HG02798 (cell line): Measurements from ENCODE around the gene SDHD.
"Not testable (repeated sequence)": the region's sequence is repeated elsewhere in the genome, so short reads cannot be mapped to it uniquely, and the experiment has no call there.

Experiments
- ATAC-seq: cut with Tn5 transposase; IDR thresholded peaks from one replicate; pipeline ENCODE4 v1.9.1; 2021; ENCODE audit warnings: mild to moderate bottlenecking; ENCODE audit not compliant: unreplicated experiment, poor library complexity

Gene SDHD

DNA sequence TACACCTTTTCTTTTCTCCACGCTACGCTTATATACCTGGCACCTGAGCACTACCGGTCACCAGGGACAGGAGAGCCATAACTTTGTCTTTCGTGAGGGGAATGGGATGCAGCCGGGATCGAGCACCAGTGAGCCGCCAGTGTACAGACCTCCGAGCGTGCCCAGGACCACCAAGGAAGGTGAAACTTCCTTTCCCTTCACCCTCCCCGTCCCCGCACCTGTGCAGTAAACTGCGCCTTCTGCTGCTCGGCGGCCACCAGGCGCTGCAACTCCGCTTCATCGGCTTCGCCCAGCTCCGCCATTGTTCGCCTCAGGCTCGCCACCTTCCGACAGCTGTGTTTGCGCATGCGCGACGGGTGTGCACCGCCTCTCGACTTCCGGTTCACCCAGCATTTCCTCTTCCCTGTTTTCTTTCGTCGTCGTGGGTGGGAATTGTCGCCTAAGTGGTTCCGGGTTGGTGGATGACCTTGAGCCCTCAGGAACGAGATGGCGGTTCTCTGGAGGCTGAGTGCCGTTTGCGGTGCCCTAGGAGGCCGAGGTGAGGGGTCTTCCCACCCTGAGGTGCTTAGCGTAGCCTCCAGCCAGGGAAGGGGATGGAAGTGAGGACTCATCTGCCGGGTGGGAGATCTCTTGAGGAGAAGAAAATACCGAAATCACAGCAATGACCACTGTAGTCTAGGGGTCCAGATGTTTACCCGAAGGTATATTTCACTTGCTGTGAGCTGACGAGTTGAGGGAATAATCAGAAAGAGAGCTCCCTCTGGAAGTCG lies at the start of gene SDHD, which contains the start of gene TIMM8B:
TSS of gene SDHD (plus strand) at position 452 of the 770 bp plus-strand sequence. CDS start at position 487, 35 bp downstream.
TSS of gene TIMM8B (minus strand) at position 335 of the 770 bp plus-strand sequence. CDS start at position 302, 33 bp downstream.
- peak; percentile 95 for ATAC-seq

DNA sequence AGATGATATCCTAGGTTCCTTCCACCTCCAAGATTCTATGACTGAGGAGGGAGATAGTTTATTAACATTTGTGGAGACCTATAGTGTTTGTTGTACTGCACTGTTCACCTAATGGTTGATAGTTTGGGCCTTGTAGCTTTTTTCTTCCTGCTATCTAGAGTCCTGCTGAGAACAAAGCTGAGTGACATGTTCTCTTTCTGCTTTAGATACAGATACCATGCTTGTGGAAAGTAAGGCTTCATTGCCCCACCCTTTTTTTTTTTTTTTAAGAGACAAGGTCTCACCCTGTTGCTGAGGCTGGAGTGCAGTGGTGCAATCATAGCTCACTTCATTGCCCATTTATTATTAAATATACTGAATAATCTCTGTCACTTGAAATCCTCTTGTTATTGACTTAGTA lies 49.1 kb upstream of the SDHD start:
- no peak for ATAC-seq

DNA sequence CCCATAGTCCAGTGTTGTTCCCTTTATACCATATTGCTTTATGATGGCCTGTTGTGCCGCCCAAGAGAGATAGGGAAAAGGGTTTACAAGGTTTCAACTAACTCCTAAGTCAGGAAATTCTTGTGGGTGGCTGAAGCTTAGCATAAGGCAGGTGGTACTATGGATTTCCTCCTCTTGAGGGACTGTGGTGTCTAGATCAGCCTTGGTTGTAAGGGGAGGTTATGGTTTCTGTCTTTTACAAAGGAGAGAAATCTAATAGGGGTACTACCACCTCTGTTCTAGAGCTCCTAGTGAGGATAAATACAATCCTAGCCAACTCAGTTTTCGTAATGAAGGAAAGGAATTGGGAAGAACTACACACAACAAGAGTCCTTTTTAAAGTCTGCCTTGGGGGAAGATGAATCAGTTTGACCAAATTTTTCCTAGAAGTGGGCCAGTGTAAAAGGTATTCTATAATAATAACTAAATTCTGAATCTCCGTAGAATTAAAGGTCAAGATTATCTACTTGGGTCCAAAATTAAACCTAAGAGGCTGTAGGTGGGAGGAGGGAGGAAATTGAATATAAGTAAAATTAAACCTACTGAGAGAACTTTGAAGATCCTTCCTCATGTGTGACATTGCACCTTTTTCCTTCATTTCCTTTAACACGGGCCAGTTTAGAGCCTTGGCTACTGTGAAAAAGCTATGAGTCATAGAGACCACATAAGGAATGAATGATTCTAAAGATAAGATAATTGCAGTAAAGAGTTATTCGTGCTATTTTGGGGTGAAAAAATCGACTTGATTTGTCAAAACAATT lies 44.3 kb upstream of the SDHD start:
- no peak for ATAC-seq

DNA sequence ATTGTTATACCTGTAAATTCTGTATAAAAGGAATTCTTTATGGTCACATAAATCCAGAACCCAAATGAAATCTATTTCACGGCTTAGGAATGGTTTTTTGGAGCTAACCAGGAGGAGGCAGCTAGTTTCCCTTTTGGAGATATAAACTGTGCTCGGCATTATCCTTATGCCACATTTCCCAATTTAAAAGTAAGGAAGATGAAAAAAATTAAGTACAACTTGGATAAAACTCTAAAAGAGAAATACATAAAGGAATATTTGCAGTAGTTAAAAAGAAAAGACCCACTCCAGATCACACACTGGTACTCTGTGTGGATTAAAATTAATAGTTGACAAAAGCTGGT lies 43.7 kb upstream of the SDHD start:
- no peak for ATAC-seq

DNA sequence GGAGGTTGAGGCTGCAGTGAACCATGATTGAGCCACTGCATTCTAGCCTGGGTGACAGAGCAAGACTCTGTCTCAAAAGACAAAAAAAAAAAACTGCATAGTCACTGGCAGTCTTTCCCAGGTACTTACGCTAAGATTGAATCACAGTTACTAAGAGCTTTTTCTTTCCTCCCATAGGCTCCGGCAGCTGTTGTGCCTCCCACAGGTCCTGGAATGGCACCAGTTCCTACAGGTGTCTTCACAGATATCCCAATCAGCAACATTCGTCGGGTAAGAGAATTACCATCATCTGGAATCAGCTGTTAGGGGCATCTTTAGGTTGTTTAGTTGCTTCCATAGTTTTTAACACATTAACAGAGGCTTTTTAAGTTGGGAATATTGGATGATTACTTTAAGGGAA lies 41.7 kb upstream of the SDHD start:
- no peak for ATAC-seq

DNA sequence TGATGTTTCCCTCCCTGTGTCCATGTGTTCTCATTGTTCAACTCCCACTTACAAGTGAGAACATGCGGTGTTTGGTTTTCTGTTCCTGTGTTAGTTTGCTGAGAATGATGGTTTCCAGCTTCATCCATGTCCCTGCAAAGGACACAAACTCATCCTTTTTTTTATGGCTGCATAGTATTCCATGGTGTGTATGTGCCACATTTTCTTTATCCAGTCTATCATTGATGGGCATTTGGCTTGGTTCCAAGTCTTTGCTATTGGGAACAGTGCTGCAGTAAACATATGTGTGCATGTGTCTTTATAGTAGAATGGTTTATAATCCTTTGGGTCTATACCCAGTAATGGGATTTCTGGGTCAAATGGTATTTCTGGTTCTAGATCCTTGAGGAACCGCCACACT lies 40.0 kb upstream of the SDHD start:
- ATAC-seq, result not testable (repeated sequence)

DNA sequence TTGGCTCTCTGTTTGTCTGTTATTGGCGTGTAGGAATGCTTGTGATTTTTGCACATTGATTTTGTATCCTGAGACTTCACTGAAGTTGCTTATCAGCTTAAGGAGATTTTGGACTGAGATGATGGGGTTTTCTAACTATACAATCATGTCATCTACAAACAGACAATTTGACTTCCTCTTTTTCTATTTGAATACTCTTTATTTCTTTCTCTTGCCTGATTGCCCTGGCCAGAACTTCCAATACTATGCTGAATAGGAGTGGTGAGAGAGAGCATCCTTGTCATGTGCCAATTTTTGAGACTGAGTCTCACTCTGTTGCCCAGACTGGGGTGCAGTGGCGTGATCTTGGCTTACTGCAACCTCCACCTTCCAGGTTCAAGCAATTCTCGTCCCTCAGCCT lies 38.4 kb upstream of the SDHD start:
- not testable (repeated sequence) for ATAC-seq

DNA sequence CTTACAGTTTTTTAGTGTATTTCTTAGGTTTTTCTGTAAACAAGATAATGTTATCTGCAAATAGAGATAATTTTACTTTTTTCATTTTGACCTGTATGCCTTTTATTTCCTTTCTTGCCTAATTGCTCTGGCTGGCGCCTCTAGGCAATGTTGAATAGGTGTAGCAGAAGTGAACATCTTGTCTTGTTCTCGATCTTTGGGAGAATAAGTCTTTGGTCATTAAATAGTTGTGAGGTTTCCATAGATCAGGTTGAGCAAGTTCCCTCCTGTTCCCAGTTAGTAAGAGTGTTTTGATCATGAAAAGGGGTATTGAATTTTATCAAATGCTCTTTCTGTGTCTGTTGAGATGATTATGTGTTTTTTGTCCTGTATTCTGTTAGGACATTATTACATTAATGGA lies 36.9 kb upstream of the SDHD start:
- no peak for ATAC-seq

DNA sequence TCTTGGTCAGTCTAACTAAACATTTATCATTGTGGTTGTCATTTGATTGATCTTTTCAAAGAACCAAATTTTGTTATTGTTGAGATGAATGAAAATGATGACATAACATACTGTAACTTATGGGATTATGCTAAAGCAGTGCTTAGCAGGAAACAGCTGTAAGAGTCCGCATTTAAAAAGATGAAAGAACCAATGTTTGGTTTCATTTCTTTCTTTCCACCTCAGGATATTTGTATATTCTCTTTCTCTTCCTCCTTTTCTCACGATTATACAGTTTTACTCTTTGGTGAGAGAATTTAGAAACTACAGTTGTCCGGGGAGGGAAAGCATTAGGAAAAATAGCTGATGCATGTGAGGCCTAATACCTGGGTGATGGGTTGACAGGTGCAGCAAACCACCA lies 36.0 kb upstream of the SDHD start:
- peak; percentile 83 for ATAC-seq

DNA sequence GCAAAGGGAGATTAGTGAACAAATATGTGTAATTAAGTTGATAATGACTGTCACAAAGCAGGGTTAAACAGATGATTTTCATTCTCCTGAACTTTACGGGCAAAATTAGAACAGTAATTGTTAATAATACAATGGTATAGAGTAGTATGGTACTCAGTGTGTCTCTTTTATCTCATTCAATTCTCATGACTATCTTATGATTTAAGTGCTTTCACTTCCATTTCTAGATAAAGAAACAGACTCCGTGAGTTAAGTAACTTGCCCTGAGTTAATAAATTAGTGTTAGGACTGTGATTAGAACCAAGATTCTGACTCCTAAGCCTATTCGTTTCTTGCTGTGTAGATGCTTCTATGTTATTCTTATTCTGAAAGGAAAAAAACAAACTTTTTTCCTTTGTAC lies 34.9 kb upstream of the SDHD start:
- peak; percentile 41 for ATAC-seq

DNA sequence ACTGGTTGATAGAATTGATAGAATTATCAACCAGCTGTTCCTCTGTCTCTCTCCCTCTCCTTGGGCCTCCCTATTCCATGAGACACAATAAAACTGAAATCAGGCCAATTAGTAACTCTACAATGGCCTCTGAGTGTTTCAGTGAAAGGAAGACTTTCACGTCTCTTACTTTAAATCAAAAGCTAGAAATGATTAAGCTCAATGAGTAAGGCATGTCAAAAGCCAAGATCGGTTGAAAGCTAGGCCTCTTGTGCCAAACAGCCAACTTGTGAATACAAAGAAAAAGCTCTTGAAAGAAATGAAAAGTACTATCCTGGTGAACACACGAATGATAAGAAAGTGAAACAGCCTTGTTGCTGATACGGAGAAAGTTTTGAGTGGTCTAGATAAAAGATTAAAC lies 29.5 kb upstream of the SDHD start:
- no peak for ATAC-seq

DNA sequence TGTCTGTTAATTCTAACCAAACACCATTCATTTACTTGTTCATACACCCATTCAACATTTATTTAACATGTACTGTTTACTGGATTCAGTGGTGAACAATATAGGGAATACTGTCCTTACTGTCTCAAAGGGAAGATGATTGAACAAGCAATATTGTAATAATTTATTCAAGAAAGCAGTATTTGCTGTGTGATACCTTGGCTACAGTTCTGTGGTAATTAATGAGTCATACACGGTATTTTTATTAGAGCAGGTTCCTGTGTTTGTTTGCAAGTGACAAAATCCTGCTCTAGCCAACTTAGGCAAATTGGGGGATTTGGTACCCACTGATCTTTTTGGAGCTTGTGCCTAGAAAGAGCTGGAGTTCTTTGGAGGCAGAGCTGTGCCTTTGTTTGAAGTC lies 28.6 kb upstream of the SDHD start:
- no peak for ATAC-seq

DNA sequence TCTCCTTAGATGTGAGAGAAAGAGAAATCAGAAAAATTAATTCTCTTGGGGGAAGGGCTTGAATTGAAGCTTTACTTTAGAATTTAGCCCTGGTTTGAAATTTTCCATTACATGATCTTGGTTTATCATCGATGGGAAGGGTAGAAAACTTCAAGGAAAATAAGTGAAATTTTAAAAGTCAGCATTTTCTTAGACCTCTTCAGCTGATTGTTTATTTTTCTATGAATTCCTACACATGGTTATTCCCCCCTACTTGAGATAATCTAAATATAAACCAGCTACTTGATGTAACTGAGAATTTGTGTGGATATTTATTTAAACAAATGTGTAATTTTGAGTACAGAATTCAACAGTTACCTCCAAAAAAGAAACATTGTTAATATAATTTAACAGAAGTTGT lies 23.8 kb upstream of the SDHD start:
- ATAC-seq, result no peak

DNA sequence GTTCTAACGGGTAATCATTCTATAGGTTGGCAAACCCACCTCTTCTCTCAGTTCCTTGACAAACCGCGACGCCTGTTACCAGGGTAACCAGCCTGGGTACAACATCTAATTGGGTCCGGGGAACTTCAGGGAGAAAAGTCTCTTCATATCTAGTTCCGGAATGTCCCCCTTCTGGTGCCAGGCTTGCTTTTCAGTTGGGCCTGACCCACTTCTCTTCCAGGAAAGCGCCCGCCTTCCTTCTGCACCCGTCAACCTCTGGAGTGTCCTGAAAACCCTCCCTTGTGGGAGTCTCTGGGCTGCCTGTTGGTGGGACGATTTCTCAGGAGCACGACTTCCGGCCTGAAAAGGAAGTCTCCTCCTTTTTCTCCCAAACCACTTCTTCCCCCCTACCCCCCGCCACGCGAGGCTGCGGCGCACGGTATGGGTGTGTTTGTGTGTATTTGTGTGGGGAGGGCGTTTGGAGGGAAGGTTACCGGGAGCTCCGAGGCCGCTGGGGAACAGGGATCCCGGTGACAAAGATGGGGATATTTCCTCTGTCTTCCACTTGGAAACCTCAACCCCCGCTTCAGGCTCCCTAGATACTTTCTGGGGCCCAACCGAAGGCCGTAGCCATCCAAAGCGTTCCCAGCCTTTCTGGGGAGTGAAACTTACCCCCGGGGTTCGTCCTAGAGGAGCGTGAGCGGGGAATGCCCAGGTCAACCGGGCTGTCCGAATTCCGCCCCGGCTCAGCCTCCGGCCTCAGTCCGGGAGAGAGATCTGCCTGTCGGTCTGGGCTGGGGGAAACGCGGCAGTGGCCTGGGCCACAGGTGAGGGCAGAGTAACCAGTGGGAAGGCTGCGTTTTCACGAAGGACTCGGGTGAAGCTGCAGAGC lies 12.5 kb upstream of the SDHD start, which contains the start of the genes NKAPD1 and PIH1D2:
TSS of gene NKAPD1 (plus strand) at position 359 of the 871 bp plus-strand sequence. CDS start 1,276 bp downstream, outside the sequence.
TSS of gene PIH1D2 (minus strand) at position 77 of the 871 bp plus-strand sequence. CDS start 843 bp downstream, outside the sequence.
- peak; percentile 91 for ATAC-seq

DNA sequence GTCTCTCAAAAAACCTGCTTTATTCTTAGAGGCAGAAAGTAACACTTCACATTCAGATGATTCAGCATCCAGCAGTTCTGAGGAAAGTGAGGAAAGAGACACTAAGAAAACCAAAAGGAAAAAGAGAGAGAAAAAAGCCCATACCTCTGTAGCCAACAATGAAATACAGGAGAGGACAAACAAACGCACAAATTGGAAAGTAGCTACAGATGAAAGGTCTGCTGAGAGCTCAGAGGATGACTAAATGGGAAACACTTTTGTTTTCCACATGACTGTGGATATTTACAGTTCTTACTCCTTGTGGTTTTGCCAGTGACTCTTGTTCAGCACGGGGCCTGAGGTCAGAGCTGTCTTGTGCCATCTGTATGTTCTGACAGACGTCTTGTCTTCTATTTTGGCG lies 3.9 kb upstream of the SDHD start:
- no peak for ATAC-seq

DNA sequence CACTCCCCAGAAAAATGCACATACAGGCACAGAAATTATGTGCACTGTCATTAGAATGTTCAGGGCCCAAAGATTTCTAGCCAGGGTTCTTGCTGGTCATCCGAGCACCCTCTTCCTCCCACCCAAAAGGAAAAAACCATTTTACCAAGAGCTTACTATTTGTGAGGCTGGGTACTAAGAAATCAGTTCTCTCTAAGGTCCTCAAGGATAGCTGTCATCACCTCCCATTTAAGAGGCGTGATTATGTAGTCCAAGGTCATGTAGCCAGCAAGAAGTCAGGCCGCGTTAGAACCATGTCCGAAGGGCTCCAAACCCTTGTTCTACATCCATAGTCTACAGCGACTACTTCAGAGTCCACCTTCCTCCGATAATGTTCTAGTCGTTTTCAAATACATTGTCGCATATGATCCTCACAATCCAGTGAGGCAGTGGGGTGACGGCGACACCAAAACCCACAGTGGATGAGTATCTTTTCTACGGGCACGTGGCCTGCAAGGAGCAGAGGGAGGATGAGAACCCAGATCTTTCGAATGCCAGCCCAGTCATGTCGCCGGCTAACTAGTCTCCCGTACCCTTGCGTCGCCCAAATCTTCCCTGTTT lies 751 bp upstream of the SDHD start:
- peak; percentile 32 for ATAC-seq

DNA sequence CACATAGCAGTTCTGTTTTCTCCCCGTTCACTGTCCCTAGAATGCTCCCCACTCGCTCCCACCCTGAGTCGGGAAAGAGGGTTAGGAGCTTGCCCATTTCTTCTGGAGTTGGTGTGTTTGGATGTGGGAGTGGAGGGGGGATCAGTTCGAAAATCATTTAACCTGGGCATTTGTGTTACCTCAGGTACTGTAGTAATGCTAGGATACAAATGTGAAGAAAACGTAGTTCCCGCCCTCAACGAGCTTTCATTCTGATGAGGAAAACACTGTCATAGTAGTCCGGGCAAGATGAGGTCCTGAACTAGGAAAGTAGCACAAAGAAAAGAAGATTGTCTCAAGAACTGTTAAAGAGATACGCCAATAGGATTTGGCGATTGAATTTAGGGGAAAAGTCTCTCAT lies 539 bp downstream of the SDHD start:
- ATAC-seq, result no peak

DNA sequence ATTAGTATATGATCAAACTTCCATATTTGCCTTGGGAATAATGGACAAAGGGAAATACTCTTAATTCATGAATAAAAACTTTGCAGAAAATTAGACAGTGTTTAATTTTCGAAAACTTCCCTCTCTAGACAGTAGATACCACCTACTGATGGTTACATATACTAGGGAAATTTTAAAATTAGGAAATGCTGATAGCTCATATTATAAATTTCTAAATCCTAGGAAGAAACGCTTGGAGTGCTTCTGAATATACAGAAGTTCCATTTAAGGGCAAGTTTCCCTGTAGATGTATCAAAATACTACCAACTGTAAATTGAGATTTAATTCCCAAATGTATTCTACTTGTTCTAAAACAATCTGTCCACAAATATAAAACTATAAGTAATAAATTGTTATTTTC lies 8.6 kb downstream of the SDHD start:
- not testable (repeated sequence) for ATAC-seq

DNA sequence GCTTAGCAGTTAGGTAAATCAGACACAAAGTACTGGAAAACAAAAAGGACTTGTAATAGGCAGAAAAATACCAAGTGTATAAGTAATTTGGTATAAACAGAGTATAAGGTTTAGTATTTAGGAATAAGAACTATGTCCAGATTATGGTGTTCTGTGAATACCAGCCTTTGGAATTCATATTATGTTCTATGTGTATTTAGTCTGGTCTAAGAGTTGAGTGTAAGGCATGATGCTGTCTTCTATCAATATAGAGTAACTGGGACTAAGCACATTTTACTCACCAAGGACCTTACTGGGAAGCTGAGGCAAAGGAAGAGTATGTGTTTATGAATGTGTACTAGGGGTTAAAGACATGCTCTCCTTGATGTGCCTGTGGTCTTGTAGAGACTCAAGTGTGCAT lies 9.5 kb downstream of the SDHD start:
- ATAC-seq, result no peak
